CD8-positive, alpha-beta memory T cell (primary cell): ENCODE results near the gene CRIP3. TPM values are rescaled to one million over a fixed set of nuclear protein-coding genes. Genes with fewer than 3 reads are reported as not detected.

Source experiments
- CTCF ChIA-PET: fragments of 350-600 bp; sonication (Branson Sonifier 250); formaldehyde crosslinking; loops from one replicate; lab custom pipeline; 2021; ENCODE audit warnings: antibody characterized with exemption; lab: Charles Lee
- POLR2A ChIA-PET: fragments of 350-600 bp; sonication (Branson Sonifier 250); formaldehyde crosslinking; loops from one replicate; lab custom pipeline; 2021; ENCODE audit warnings: antibody characterized with exemption; lab: Charles Lee
- DNase-seq, 5 donors: peaks; one replicate each; pipeline versions ENCODE4 v3.0.0 to v3.0.0-alpha.2; 2020 to 2022; ENCODE audit warnings: mixed read lengths in 1 of 5
- H3K27ac ChIP-seq: one replicate; pipeline ENCODE4 v1.7.0; 2013; ENCODE audit warnings: low read depth, mild to moderate bottlenecking, low read length, moderate library complexity
- H3K27me3 ChIP-seq: 2 replicates; pipeline ENCODE4 v1.7.0; 2013; ENCODE audit warnings: low read length, mild to moderate bottlenecking; ENCODE audit not compliant: insufficient read depth, poor library complexity, severe bottlenecking
- H3K36me3 ChIP-seq: 2 replicates; pipeline ENCODE4 v1.7.0; 2013; ENCODE audit warnings: mild to moderate bottlenecking, low read length, moderate library complexity; ENCODE audit not compliant: insufficient read depth
- H3K4me1 ChIP-seq: 2 replicates; pipeline ENCODE4 v1.7.0; 2013; ENCODE audit warnings: mild to moderate bottlenecking, low read length, moderate library complexity; ENCODE audit not compliant: insufficient read depth
- H3K4me3 ChIP-seq: 2 replicates; pipeline ENCODE4 v1.7.0; 2013; ENCODE audit warnings: mild to moderate bottlenecking, low read length
- H3K9me3 ChIP-seq: 2 replicates; pipeline ENCODE4 v1.7.0; 2013; ENCODE audit warnings: mild to moderate bottlenecking, low read length
- H3K27ac Mint-ChIP-seq, 8 donors: one replicate each; pipeline ENCODE4 v1.8.0; 2020 to 2021; ENCODE audit warnings: mixed read lengths in 8 of 8, mild to moderate bottlenecking in 6 of 8, inconsistent platforms in 3 of 8, moderate library complexity in 3 of 8
- H3K27me3 Mint-ChIP-seq, 2 donors: one replicate each; pipeline ENCODE4 v1.8.0; 2020 to 2021; ENCODE audit warnings: mixed read lengths in 2 of 2, mild to moderate bottlenecking in 1 of 2, moderate library complexity in 1 of 2
- H3K36me3 Mint-ChIP-seq, 3 donors: one replicate each; pipeline ENCODE4 v1.8.0; 2020 to 2021; ENCODE audit warnings: mixed read lengths in 3 of 3, inconsistent platforms in 1 of 3, mild to moderate bottlenecking in 1 of 3
- H3K4me1 Mint-ChIP-seq, 3 donors: one replicate each; pipeline ENCODE4 v1.8.0; 2020 to 2021; ENCODE audit warnings: mixed read lengths in 3 of 3, inconsistent platforms in 1 of 3, mild to moderate bottlenecking in 1 of 3
- H3K4me3 Mint-ChIP-seq, 7 donors: one replicate each; pipeline ENCODE4 v1.8.0; 2020 to 2021; ENCODE audit warnings: mixed read lengths in 7 of 7, mild to moderate bottlenecking in 6 of 7, moderate library complexity in 4 of 7, inconsistent platforms in 2 of 7
- H3K9me3 Mint-ChIP-seq, 5 donors: one replicate each; pipeline ENCODE4 v1.8.0; 2020 to 2022; ENCODE audit warnings: mixed read lengths in 5 of 5, mild to moderate bottlenecking in 3 of 5, moderate library complexity in 2 of 5, inconsistent platforms in 1 of 5
- polyA plus RNA-seq: library from polyadenylated mRNA; unstranded; fragments of 300-500 nt; fragmentation: Illumina TruSeq; gene quantifications from one replicate; pipeline ENCODE4 v1.2.3, GENCODE V29; 2021
- total RNA-seq, 2 experiments: library from RNA; stranded (reverse); gene quantifications; one replicate each; pipeline ENCODE4 v1.2.3, GENCODE V29; 2021

CRIP3 gene
- total and polyA plus RNA-seq, 3 experiments from 2014 or later, result 0.63 TPM; not detected in 2

DNA sequence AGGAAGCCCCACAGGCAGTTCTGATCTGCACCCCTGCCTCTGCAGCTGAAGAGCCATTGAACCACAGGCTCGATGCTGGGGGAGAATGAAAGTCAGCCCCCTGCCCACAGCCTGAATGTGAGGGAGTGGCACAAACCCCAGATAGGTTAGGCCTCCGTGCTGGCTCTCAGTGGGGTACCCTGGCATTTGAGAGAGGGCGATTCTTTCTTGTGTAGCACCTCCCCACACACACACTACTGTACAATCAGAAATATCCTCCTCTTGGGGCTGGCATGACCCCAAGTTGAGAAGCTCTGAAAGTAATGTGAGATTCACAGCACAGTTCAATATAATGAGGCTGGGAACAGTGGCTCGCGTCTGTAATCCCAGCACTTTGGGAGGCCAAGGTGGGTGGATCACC is 47.4 kb downstream of the CRIP3 start:
- CTCF ChIA-PET, result no interaction called here

DNA sequence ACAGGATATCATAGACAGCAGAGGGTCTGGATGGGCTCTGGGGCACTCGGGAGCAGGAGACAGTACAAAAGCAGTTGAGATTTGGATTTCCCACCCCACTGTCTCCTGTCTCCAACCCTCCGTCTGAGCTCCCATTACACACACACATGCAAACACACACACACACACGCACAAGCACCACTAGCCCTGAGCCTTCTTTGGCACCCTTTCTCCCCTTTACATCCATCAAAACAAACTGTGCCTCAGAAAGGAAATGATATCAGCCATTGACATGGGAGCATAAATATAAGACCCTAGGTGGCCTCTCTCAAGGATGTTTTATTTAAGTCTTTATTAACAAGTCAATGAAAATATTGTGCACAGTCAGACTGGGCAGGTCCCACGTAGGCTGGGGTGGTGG is 47.8 kb downstream of the CRIP3 start:
- Mint-ChIP-seq H3K27ac (peak overlapping the region in 4 of 8 donors; percentile 1 to 72 (median 12)), H3K9me3 (no peaks in the 10 kb centered on the region), H3K36me3 (no peaks in the 10 kb centered on the region), H3K4me1 (peaks cover 0 to 3% (median 3%) of the 10 kb centered on the region in 3 donors), H3K4me3 (no peak overlapping the region), H3K27me3 (peaks cover 9 to 13% of the 10 kb centered on the region in 2 donors)
- ChIA-PET POLR2A (no interaction called here), CTCF (no interaction called here)
- Histone ChIP-seq H3K36me3 (no peaks in the 10 kb centered on the region), H3K9me3 (no peaks in the 10 kb centered on the region), H3K4me1 (no peaks in the 10 kb centered on the region), H3K27ac (no peak overlapping the region), H3K27me3 (no peaks in the 10 kb centered on the region), H3K4me3 (no peak overlapping the region)
- no peak for DNase-seq

More for the DNA sequence above, 47.4 kb downstream of the CRIP3 start:
- POLR2A ChIA-PET, result no interaction called here
- Histone ChIP-seq H3K4me3 (no peak overlapping the region), H3K27ac (no peak overlapping the region), H3K4me1 (no peaks in the 10 kb centered on the region), H3K9me3 (no peaks in the 10 kb centered on the region), H3K36me3 (no peaks in the 10 kb centered on the region), H3K27me3 (no peaks in the 10 kb centered on the region)
- H3K4me3 Mint-ChIP-seq, result no peak overlapping the region
- H3K36me3 Mint-ChIP-seq, result no peaks in the 10 kb centered on the region
- H3K27me3 Mint-ChIP-seq, result peaks cover 8 to 12% of the 10 kb centered on the region in 2 donors
- peak in 1 of 5 donors; percentile 26 for DNase-seq
- peak overlapping the region in 1 of 8 donors; percentile 19 for H3K27ac Mint-ChIP-seq
- H3K9me3 Mint-ChIP-seq, result no peaks in the 10 kb centered on the region
- H3K4me1 Mint-ChIP-seq, result peaks cover 0 to 3% (median 3%) of the 10 kb centered on the region in 3 donors

- Mint-ChIP-seq H3K27ac (no peak overlapping the region), H3K27me3 (peaks cover 7 to 21% of the 10 kb centered on the region in 2 donors), H3K36me3 (no peaks in the 10 kb centered on the region), H3K4me3 (no peak overlapping the region), H3K9me3 (no peaks in the 10 kb centered on the region), H3K4me1 (peaks cover 0 to 3% (median 3%) of the 10 kb centered on the region in 3 donors)
- Histone ChIP-seq H3K27ac (no peak overlapping the region), H3K4me3 (no peak overlapping the region), H3K9me3 (no peaks in the 10 kb centered on the region), H3K27me3 (no peaks in the 10 kb centered on the region), H3K36me3 (no peaks in the 10 kb centered on the region), H3K4me1 (no peaks in the 10 kb centered on the region)
- ChIA-PET POLR2A (no interaction called here), CTCF (no interaction called here)
- DNase-seq, result peak in 1 of 5 donors; percentile 45
Observed at GRCh38 chr6:43258807-43259686, 49.6 kb downstream of the CRIP3 start.

DNA sequence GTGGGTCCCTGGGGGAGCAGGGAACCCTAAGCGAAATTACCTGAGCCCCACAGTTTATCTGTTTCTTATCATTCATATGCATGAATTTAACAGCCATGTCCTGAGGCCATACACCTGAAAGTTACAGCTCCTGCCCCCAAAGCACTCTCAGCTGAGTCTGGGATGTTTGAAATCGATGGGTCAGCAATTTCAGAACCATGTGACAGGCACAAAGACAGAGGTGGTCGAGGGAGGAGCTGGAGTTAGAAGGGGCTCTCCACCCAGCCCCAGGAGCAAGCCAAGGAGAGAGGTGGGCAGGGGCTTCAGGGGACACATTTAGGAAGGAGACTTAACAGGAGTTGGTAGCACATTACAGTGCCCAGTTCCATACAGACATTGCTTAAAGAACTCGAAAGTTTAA is 50.4 kb downstream of the CRIP3 start:
- no peaks in the 10 kb centered on the region for H3K9me3 Mint-ChIP-seq
- H3K27me3 Mint-ChIP-seq, result peaks cover 7 to 25% of the 10 kb centered on the region in 2 donors
- CTCF ChIA-PET, result no interaction called here
- H3K4me1 Mint-ChIP-seq, result no peaks in the 10 kb centered on the region
- POLR2A ChIA-PET, result no interaction called here
- H3K36me3 ChIP-seq, result no peaks in the 10 kb centered on the region
- no peaks in the 10 kb centered on the region for H3K36me3 Mint-ChIP-seq
- no peak overlapping the region for H3K4me3 ChIP-seq
- DNase-seq, result peak in 1 of 5 donors; percentile 40
- H3K9me3 ChIP-seq, result no peaks in the 10 kb centered on the region
- H3K27ac Mint-ChIP-seq, result no peak overlapping the region
- H3K27ac ChIP-seq, result no peak overlapping the region
- no peaks in the 10 kb centered on the region for H3K4me1 ChIP-seq
- H3K4me3 Mint-ChIP-seq, result no peak overlapping the region
- H3K27me3 ChIP-seq, result no peaks in the 10 kb centered on the region

DNA sequence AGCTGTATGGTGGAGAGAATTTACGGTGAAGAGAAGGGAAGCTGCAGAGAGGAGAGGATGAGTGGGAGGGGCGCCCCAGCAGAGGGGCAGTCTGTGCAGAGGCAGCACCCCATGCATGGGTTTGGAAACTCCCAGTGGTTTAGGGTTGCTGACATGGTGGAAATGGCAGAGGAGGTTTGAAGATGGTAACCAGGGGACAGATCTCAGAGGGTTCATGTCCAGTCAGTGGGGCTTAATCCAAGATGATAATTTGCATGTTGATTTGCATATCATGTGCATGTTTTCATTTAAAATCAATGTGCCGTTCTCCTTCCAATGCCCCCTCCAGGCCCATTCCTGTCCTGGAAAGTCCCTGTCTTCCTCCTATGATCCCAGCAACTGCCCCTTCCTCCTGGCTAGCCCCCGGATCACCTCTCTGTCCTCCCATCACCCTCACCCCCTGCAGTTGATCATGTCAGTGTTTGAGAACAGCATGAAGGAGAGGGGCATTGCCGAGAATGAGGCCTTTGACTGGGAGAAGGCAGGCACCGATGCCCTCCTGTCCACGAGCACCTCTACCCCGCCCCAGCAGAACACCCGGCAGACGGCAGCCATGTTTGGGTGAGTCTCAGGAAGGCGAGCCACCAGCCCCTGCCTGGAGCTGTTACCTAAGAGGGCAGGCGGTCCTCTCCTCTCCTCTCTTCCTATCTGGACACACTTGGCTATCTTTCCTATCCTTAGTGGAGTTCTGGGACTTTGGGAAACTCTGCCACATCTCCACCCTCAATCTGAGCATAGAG is 51.1 kb downstream of the CRIP3 start:
- Mint-ChIP-seq H3K4me1 (no peaks in the 10 kb centered on the region), H3K27me3 (peaks cover 7 to 31% of the 10 kb centered on the region in 2 donors), H3K4me3 (no peak overlapping the region), H3K27ac (peak overlapping the region in 1 of 8 donors; percentile 45), H3K36me3 (no peaks in the 10 kb centered on the region), H3K9me3 (no peaks in the 10 kb centered on the region)
- Histone ChIP-seq H3K9me3 (no peaks in the 10 kb centered on the region), H3K27me3 (peaks cover 3% of the 10 kb centered on the region), H3K4me1 (no peaks in the 10 kb centered on the region), H3K27ac (no peak overlapping the region), H3K4me3 (no peak overlapping the region), H3K36me3 (no peaks in the 10 kb centered on the region)
- DNase-seq, result peak in 1 of 5 donors; percentile 22
- CTCF ChIA-PET, result no interaction called here
- POLR2A ChIA-PET, result no interaction called here

- ChIA-PET CTCF (interaction anchor here (1.0 to 1.6 kb wide), 2 partner anchors 8 to 27 kb away, joined by 3 to 7 read pairs; partner anchors contain the start of gene DNPH1), POLR2A (no interaction called here)
- H3K9me3 ChIP-seq, result no peaks in the 10 kb centered on the region
- DNase-seq, result no peak
- no peaks in the 10 kb centered on the region for H3K36me3 Mint-ChIP-seq
- H3K9me3 Mint-ChIP-seq, result no peaks in the 10 kb centered on the region
- no peaks in the 10 kb centered on the region for H3K4me1 ChIP-seq
- no peak overlapping the region for H3K4me3 ChIP-seq
- no peak overlapping the region for H3K27ac ChIP-seq
- no peak overlapping the region for H3K4me3 Mint-ChIP-seq
- H3K27ac Mint-ChIP-seq, result no peak overlapping the region
- no peaks in the 10 kb centered on the region for H3K4me1 Mint-ChIP-seq
- peaks cover 3% of the 10 kb centered on the region for H3K27me3 ChIP-seq
- peaks cover 11 to 34% of the 10 kb centered on the region in 2 donors for H3K27me3 Mint-ChIP-seq
- no peaks in the 10 kb centered on the region for H3K36me3 ChIP-seq
Observed at GRCh38 chr6:43256670-43257366, 51.8 kb downstream of the CRIP3 start.
